DOHH2 (cell line): ENCODE data around the gene NAP1L4.

Experiments used
- H3F3A ChIP-seq: fragments of 200-600 bp; sonication (generic), shearing (Covaris generic); 2 replicates; pipeline ENCODE4 v1.6.0; 2016; ENCODE audit warnings: antibody characterized with exemption, mild to moderate bottlenecking; ENCODE audit not compliant: control insufficient read depth, insufficient read depth
- H3K27ac ChIP-seq: fragments of 200-600 bp; sonication (generic); 2 replicates; pipeline ENCODE4 v1.5.1; 2014; ENCODE audit warnings: low read depth, mild to moderate bottlenecking, low read length, moderate library complexity
- H3K27me3 ChIP-seq: fragments of 200-600 bp; sonication (generic); 2 replicates; pipeline ENCODE4 v1.6.1; 2014; ENCODE audit warnings: mild to moderate bottlenecking, low read length, mixed read lengths; ENCODE audit not compliant: control insufficient read depth
- H3K36me3 ChIP-seq: fragments of 200-600 bp; sonication (generic); 2 replicates; pipeline ENCODE4 v1.6.1; 2014; ENCODE audit warnings: mild to moderate bottlenecking, low read length, moderate library complexity, mixed read lengths; ENCODE audit not compliant: control insufficient read depth
- H3K4me1 ChIP-seq: fragments of 200-600 bp; sonication (generic); 2 replicates; pipeline ENCODE4 v1.6.1; 2014; ENCODE audit warnings: mild to moderate bottlenecking, low read length, mixed read lengths; ENCODE audit not compliant: control insufficient read depth
- H3K4me2 ChIP-seq: fragments of 200-600 bp; sonication (generic); 2 replicates; pipeline ENCODE4 v1.6.0; 2014; ENCODE audit warnings: mild to moderate bottlenecking, low read length, moderate library complexity
- H3K4me3 ChIP-seq: fragments of 200-600 bp; sonication (generic); 2 replicates; pipeline ENCODE4 v1.5.1; 2014; ENCODE audit warnings: mild to moderate bottlenecking, low read length, mixed read lengths
- H3K79me2 ChIP-seq: fragments of 200-600 bp; sonication (generic); 2 replicates; pipeline ENCODE4 v1.6.1; 2014; ENCODE audit warnings: mild to moderate bottlenecking, low read length, mixed read lengths; ENCODE audit not compliant: control insufficient read depth
- H3K9me2 ChIP-seq: fragments of 200-600 bp; sonication (generic); replicated peaks from 2 replicates; pipeline ENCODE4 v1.6.1; 2014; ENCODE audit warnings: mild to moderate bottlenecking, low read length, mixed read lengths; ENCODE audit not compliant: control insufficient read depth
- H3K9me3 ChIP-seq: fragments of 200-600 bp; sonication (generic); 2 replicates; pipeline ENCODE4 v1.6.1; 2014; ENCODE audit warnings: antibody characterized with exemption, low read length, mixed read lengths; ENCODE audit not compliant: control insufficient read depth, insufficient read depth
- H4K20me1 ChIP-seq: fragments of 200-600 bp; sonication (generic); 2 replicates; pipeline ENCODE4 v1.6.0; 2014; ENCODE audit warnings: low read depth, mild to moderate bottlenecking, antibody characterized with exemption, low read length, moderate library complexity; ENCODE audit not compliant: control insufficient read depth, insufficient read depth
- EZH2phosphoT487 ChIP-seq: fragments of 200-600 bp; sonication (generic); IDR thresholded peaks from 2 replicates; pipeline ENCODE4 v1.6.1; 2017; ENCODE audit warnings: borderline replicate concordance, mild to moderate bottlenecking, antibody characterized with exemption, low read length, moderate library complexity, mixed read lengths
- TF ChIP-seq, protein P1 (sequence below): fragments of 200-600 bp; sonication (generic); IDR thresholded peaks from one replicate; pipeline ENCODE4 v1.5.1; 2014; ENCODE audit warnings: antibody characterized with exemption, mild to moderate bottlenecking, low read depth, low read length; ENCODE audit not compliant: poor library complexity, severe bottlenecking

The NAP1L4 gene

DNA sequence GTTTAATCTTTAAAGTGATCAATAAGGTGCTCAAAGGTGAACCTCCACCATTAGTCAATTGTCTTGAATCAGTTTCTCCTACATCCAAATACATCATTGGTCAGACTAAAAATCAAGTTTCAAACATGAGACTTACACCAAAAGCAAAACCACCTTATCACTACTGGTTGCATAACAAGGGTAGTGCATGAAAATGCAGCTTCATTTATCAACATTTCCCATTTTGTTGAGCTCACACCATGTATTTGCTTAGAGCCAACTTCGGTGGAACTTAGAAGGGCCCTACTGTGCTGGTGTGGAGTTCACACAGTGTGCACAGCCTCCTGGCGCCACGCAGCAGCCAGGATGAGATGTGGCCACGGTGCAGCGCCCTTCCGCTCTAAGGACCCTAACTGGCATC lies 39.8 kb downstream of the NAP1L4 start:
- Histone ChIP-seq H4K20me1 (peaks cover 9% of the 10 kb centered on the region), H3K27ac (no peak overlapping the region), H3K9me2 (no peaks in the 10 kb centered on the region), H3K9me3 (no peaks in the 10 kb centered on the region), H3K4me1 (no peaks in the 10 kb centered on the region), H3K36me3 (peaks cover 100% of the 10 kb centered on the region), H3K79me2 (peaks cover 3% of the 10 kb centered on the region; the same call in 1 of the 2 replicates), H3K27me3 (no peaks in the 10 kb centered on the region), H3K4me3 (no peak overlapping the region), H3F3A (no peaks in the 10 kb centered on the region), H3K4me2 (no peak overlapping the region)
- TF ChIP-seq, protein P1, sequence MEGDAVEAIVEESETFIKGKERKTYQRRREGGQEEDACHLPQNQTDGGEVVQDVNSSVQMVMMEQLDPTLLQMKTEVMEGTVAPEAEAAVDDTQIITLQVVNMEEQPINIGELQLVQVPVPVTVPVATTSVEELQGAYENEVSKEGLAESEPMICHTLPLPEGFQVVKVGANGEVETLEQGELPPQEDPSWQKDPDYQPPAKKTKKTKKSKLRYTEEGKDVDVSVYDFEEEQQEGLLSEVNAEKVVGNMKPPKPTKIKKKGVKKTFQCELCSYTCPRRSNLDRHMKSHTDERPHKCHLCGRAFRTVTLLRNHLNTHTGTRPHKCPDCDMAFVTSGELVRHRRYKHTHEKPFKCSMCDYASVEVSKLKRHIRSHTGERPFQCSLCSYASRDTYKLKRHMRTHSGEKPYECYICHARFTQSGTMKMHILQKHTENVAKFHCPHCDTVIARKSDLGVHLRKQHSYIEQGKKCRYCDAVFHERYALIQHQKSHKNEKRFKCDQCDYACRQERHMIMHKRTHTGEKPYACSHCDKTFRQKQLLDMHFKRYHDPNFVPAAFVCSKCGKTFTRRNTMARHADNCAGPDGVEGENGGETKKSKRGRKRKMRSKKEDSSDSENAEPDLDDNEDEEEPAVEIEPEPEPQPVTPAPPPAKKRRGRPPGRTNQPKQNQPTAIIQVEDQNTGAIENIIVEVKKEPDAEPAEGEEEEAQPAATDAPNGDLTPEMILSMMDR, result no peak
- no peak for TF ChIP-seq EZH2phosphoT487

DNA sequence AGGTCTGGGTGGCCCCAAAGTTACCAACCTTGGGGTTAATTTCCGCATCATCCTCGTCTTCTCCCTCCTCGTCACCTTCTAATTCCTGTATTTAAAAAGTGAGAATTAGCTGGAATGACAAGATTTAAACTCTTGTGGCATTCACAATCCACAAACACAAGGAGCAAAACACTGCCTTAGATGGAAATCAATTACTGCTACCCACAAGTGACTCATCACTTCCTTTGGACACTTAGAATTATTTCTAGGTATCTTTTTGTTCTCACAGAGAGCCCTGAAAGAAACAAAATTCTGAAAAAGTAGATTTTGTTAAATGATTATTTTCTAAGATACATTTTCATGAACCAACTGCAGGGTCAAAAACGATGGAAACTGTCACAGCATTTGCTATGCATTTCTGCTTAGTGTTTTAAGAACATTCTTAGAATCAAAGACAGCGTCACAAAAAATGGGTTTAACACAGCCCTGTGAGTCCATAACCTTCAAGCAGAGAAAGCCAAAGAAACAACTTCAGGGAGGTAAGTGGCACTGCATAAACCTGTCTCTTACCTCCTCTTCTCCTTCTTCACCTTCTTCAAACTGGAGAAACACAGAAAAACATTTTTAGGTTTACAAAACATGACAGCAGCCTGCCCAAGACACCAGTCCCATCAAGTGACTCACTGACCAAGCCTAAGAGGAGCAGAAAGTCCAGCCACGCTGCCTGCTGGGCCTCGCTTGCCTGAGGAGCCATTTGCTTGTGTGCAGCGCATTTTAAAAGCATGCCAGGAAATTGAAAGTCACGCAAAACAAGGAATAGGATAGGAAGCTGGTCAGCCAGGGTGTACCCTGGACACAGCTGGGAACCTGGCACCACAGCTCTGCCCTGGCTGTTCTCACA lies 40.7 kb downstream of the NAP1L4 start:
- Histone ChIP-seq H3K9me3 (no peaks in the 10 kb centered on the region), H3K4me3 (no peak overlapping the region), H4K20me1 (peaks cover 9% of the 10 kb centered on the region), H3K9me2 (no peaks in the 10 kb centered on the region), H3K79me2 (peaks cover under 1% of the 10 kb centered on the region; the same call in 1 of the 2 replicates), H3K27ac (no peak overlapping the region), H3K36me3 (peaks cover 100% of the 10 kb centered on the region), H3F3A (no peaks in the 10 kb centered on the region), H3K4me1 (no peaks in the 10 kb centered on the region), H3K4me2 (no peak overlapping the region), H3K27me3 (no peaks in the 10 kb centered on the region)
- TF ChIP-seq, protein P1, result no peak
- TF ChIP-seq EZH2phosphoT487, result no peak

DNA sequence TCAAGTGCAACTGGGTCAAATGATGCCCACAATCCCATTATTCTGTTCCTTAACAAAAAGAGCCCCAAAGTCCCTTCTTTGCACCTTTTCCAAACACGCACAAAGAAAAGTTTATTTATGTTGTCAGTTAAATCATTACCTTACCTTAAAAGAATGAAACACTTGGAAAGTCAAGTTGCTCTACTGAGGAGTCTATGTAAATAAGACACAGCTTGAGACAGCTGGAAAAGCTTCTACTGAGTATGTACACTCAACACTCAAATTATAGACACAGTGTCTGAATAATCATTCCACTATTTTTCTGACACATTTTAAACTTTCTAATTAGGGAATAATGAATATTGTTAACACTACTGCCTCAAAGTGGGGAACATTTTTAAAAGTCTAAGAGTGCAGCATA lies 41.3 kb downstream of the NAP1L4 start:
- H3F3A ChIP-seq, result no peaks in the 10 kb centered on the region
- H3K36me3 ChIP-seq, result peaks cover 100% of the 10 kb centered on the region
- H3K4me1 ChIP-seq, result no peaks in the 10 kb centered on the region
- H3K27ac ChIP-seq, result no peak overlapping the region
- no peaks in the 10 kb centered on the region for H3K79me2 ChIP-seq
- TF ChIP-seq EZH2phosphoT487, result no peak
- TF ChIP-seq, protein P1, result no peak
- H3K4me2 ChIP-seq, result no peak overlapping the region
- H3K9me2 ChIP-seq, result no peaks in the 10 kb centered on the region
- no peak overlapping the region for H3K4me3 ChIP-seq
- peaks cover 9% of the 10 kb centered on the region for H4K20me1 ChIP-seq
- no peaks in the 10 kb centered on the region for H3K9me3 ChIP-seq
- H3K27me3 ChIP-seq, result no peaks in the 10 kb centered on the region
